ENCODE measurements around the gene HAGH.

Gene HAGH

DNA sequence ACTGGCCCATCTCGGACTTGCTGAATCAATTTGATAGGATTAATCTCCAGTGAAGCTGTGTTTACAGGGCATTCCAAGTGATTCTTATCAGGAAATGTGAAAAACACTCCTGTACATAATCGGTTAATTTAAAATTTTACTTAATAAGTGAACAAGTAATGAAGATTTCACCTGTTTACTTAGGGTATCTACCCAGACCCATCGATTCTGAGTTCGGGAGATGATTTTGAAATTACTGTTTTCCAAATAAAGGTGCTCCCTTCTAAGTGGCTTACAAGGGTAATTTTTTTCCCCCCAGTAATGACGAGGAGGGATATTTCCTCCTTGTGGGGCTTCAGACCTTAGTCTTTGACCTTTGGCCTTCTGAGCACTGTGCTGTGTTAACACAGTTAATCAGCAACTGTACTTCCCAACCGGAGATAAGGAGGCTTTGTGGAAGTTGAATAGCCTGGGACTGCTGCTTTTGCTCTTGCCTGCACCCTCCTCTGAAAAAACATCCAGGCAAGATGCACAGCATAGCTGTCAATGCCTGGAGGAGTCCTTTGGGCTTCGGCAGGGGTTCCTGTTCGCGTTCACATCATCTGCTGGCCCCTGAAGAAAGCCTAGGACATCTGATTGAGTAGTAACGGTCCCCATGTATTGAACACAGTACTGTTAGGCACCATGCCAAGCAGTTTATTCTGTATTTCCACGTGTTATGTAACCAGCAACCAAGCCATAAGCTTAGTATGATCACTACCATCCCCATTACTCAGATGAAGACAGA is 2.2 kb upstream of the HAGH start:
- H3K27me3 ChIP-seq (ENCODE audit: insufficient read depth, poor library complexity, severe bottlenecking), result no peaks in the 10 kb centered on the region
- no peak overlapping the region for H3K27ac ChIP-seq (replicated peaks)
- TF ChIP-seq SPI1 (IDR thresholded peaks at IDR 0.05; ENCODE audit: borderline replicate concordance, low read depth) (no peak), POLR2AphosphoS5 (IDR thresholded peaks at IDR 0.05; ENCODE audit: low read depth) (no peak), GABPA (IDR thresholded peaks at IDR 0.05; ENCODE audit: low read depth) (no peak)
- TF ChIP-seq, protein P1, sequence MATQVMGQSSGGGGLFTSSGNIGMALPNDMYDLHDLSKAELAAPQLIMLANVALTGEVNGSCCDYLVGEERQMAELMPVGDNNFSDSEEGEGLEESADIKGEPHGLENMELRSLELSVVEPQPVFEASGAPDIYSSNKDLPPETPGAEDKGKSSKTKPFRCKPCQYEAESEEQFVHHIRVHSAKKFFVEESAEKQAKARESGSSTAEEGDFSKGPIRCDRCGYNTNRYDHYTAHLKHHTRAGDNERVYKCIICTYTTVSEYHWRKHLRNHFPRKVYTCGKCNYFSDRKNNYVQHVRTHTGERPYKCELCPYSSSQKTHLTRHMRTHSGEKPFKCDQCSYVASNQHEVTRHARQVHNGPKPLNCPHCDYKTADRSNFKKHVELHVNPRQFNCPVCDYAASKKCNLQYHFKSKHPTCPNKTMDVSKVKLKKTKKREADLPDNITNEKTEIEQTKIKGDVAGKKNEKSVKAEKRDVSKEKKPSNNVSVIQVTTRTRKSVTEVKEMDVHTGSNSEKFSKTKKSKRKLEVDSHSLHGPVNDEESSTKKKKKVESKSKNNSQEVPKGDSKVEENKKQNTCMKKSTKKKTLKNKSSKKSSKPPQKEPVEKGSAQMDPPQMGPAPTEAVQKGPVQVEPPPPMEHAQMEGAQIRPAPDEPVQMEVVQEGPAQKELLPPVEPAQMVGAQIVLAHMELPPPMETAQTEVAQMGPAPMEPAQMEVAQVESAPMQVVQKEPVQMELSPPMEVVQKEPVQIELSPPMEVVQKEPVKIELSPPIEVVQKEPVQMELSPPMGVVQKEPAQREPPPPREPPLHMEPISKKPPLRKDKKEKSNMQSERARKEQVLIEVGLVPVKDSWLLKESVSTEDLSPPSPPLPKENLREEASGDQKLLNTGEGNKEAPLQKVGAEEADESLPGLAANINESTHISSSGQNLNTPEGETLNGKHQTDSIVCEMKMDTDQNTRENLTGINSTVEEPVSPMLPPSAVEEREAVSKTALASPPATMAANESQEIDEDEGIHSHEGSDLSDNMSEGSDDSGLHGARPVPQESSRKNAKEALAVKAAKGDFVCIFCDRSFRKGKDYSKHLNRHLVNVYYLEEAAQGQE (IDR thresholded peaks at IDR 0.05; ENCODE audit: insufficient replicate concordance, low read depth), result no peak
- TF ChIP-seq, protein P2, sequence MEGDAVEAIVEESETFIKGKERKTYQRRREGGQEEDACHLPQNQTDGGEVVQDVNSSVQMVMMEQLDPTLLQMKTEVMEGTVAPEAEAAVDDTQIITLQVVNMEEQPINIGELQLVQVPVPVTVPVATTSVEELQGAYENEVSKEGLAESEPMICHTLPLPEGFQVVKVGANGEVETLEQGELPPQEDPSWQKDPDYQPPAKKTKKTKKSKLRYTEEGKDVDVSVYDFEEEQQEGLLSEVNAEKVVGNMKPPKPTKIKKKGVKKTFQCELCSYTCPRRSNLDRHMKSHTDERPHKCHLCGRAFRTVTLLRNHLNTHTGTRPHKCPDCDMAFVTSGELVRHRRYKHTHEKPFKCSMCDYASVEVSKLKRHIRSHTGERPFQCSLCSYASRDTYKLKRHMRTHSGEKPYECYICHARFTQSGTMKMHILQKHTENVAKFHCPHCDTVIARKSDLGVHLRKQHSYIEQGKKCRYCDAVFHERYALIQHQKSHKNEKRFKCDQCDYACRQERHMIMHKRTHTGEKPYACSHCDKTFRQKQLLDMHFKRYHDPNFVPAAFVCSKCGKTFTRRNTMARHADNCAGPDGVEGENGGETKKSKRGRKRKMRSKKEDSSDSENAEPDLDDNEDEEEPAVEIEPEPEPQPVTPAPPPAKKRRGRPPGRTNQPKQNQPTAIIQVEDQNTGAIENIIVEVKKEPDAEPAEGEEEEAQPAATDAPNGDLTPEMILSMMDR (IDR thresholded peaks at IDR 0.05; ENCODE audit: insufficient read depth, low read length), result no peak
- peak in 1 of 2 experiments; percentile 24 for DNase-seq (ENCODE audit: low read depth in 1 of 2, low spot score in 1 of 2)
- H3K4me3 ChIP-seq (replicated peaks; ENCODE audit: insufficient read depth, low read length), result no peak overlapping the region; the same call in 1 of the 2 replicates

DNA sequence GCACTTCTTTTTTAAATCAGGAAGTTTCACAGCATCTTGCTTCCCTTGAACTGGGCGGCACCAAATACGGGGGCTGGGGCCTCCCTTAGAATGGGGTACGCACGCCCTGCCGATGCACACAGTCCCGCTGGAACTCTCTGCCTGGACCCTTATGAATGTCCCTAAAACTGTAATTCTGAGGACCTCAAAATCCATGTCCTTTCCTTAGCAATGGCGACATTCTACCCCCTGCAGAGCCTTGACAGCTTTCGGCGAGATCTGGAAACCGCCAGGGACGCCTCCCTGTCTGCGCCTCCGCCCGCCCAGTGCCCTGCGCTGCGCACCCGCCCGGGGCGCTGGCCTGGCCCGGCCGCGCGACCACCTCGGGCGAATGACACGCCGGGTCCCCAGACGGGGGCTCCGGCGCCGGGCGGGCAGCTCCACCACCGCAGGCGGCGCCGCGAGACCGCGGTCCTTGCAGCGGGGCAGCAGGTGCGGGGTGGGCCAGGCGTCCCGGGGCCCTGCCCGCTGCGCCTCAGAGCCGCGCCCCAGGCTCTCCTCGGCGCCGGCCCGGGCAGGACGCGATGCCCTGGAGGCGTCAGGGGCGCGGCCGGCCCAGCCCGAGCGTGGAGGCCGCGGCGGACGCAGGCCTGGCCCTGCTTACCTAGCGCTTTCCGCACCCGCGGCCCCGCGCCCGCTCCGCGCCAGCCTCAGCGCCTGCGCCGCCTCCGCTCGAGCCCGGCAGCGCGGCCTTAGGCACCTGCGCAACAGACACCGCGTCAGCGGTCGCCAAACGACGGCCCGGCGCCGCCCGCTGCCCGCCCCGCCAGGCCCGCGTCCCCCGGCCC is 548 bp downstream of the HAGH start:
- H3K27ac ChIP-seq (replicated peaks), result peak overlapping the region; percentile 15; the same call in 1 of the 2 replicates
- TF ChIP-seq, protein P2 (IDR thresholded peaks at IDR 0.05; ENCODE audit: insufficient read depth, low read length), result no peak
- TF ChIP-seq, protein P1 (IDR thresholded peaks at IDR 0.05; ENCODE audit: insufficient replicate concordance, low read depth), result no peak
- TF ChIP-seq SPI1 (IDR thresholded peaks at IDR 0.05; ENCODE audit: borderline replicate concordance, low read depth), result no peak
- no peak for TF ChIP-seq POLR2AphosphoS5 (IDR thresholded peaks at IDR 0.05; ENCODE audit: low read depth)
- no peak for TF ChIP-seq GABPA (IDR thresholded peaks at IDR 0.05; ENCODE audit: low read depth)
- DNase-seq (ENCODE audit: low read depth in 1 of 2, low spot score in 1 of 2), result peak; percentile 60 to 63

DNA sequence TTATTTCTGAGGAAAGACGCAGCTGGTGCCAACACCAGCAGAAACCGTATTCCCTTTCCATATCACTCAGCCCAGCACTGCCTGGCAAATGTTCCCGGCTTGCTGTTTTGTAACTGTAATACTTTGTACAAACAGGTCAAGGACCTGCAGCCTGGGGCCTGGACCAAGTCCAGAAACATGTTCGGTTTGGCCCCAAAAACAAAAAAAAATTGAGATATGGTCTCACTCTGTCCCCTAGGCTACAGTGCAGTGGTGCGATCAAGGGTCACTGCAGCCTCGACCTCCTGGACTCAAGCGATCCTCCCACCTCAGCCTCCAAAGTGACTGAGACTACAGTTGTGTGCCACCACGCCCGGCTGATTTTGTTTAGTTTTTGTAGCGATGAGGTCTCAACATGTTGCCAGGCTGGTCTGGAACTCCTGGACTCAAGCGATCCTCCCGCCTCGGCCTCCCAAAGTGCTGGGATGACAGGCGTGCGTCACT is 1.2 kb downstream of the HAGH start:
- Histone ChIP-seq H3K4me3 (replicated peaks; ENCODE audit: insufficient read depth, low read length) (peak overlapping the region; percentile 54), H3K27ac (replicated peaks) (no peak overlapping the region), H3K27me3 (ENCODE audit: insufficient read depth, poor library complexity, severe bottlenecking) (no peaks in the 10 kb centered on the region)
- no peak for DNase-seq (ENCODE audit: low read depth in 1 of 2, low spot score in 1 of 2)
- TF ChIP-seq GABPA (IDR thresholded peaks at IDR 0.05; ENCODE audit: low read depth) (no peak), POLR2AphosphoS5 (IDR thresholded peaks at IDR 0.05; ENCODE audit: low read depth) (no peak), SPI1 (IDR thresholded peaks at IDR 0.05; ENCODE audit: borderline replicate concordance, low read depth) (no peak)
- TF ChIP-seq, protein P2 (IDR thresholded peaks at IDR 0.05; ENCODE audit: insufficient read depth, low read length), result no peak
- TF ChIP-seq, protein P1 (IDR thresholded peaks at IDR 0.05; ENCODE audit: insufficient replicate concordance, low read depth), result no peak

More for the DNA sequence above, 548 bp downstream of the HAGH start:
- Histone ChIP-seq H3K4me3 (replicated peaks; ENCODE audit: insufficient read depth, low read length) (peak overlapping the region; percentile 89), H3K27me3 (ENCODE audit: insufficient read depth, poor library complexity, severe bottlenecking) (no peaks in the 10 kb centered on the region)

Data from HL-60 (cell line).